ENCODE results near the gene GPC6.

GRCh38 chr13:93462151-93462550 is 235.5 kb downstream of the GPC6 start:
- no peak for TF ChIP-seq POLR2A (IDR thresholded peaks at IDR 0.05)
- TF ChIP-seq CTCF (IDR thresholded peaks at IDR 0.05), result no peak
